Prostate gland (tissue), 2 donors: ENCODE data around the gene RBP5. TPM values are rescaled to one million over a fixed set of nuclear protein-coding genes. Genes with fewer than 3 reads are reported as not detected.

ENCODE experiments used
- DNase-seq: peaks from one replicate; pipeline ENCODE4 v3.0.0-alpha.2; 2019; ENCODE audit warnings: low spot score
- H3K27ac ChIP-seq, 2 donors: fragments of 200-600 bp; sonication (generic); 2 replicates each; pipeline ENCODE4 v1.5.1; 2017 to 2019
- H3K27me3 ChIP-seq: fragments of 200-600 bp; sonication (generic); replicated peaks from 2 replicates; pipeline ENCODE4 v1.5.1; 2019; ENCODE audit not compliant: insufficient read depth
- H3K36me3 ChIP-seq, 2 donors: fragments of 200-600 bp; sonication (generic); 1 replicate in 1 of 2; 2 replicates in 1 of 2; pipeline versions ENCODE4 v1.5.1 to v1.8.1; 2017 to 2019
- H3K4me1 ChIP-seq: fragments of 200-600 bp; sonication (generic); replicated peaks from 2 replicates; pipeline ENCODE4 v1.5.1; 2019
- H3K4me3 ChIP-seq, 2 donors: fragments of 200-600 bp; sonication (generic); 2 replicates each; pipeline ENCODE4 v1.5.1; 2017 to 2019
- H3K9me3 ChIP-seq: fragments of 200-600 bp; sonication (generic); 2 replicates; pipeline ENCODE4 v1.5.1; 2017
- CTCF ChIP-seq, 4 experiments: fragments of 200-600 bp in 2 of 4; fragments of 450-650 bp in 2 of 4; sonication (generic) in 2 of 4; IDR thresholded peaks; 1 replicate in 3 of 4; 2 replicates in 1 of 4; pipeline ENCODE4 v1.5.1; 2016 to 2019; ENCODE audit warnings: antibody characterized with exemption in 4 of 4, mild to moderate bottlenecking in 2 of 4, moderate library complexity in 2 of 4
- POLR2A ChIP-seq: fragments of 450-650 bp; IDR thresholded peaks from one replicate; pipeline ENCODE4 v1.6.1; 2016; ENCODE audit warnings: antibody characterized with exemption, mild to moderate bottlenecking
- POLR2AphosphoS5 ChIP-seq: sonication (generic); formaldehyde crosslinking; IDR thresholded peaks from one replicate; pipeline ENCODE4 v1.6.1; 2017; ENCODE audit warnings: antibody characterized with exemption
- WGBS: methylation state at CpG from one replicate; pipeline ENCODE4 v1.1.5; 2018; 5-methylcytosine and 5-hydroxymethylcytosine counted together
- intact Hi-C: fragments of 100-400 bp; cut with DNase I; formaldehyde crosslinking; loops from one replicate; pipeline ENCODE4 v1.14.2; 2022
- total RNA-seq, 2 donors: library from RNA; depleted of rRNA; stranded (reverse); fragments of >200 nt; gene quantifications; one replicate each; pipeline ENCODE4 v1.1.0, GENCODE V29; 2016

The RBP5 gene
- total RNA-seq, 2 donors from 2014 or later = 2.4 to 3.5 TPM

DNA sequence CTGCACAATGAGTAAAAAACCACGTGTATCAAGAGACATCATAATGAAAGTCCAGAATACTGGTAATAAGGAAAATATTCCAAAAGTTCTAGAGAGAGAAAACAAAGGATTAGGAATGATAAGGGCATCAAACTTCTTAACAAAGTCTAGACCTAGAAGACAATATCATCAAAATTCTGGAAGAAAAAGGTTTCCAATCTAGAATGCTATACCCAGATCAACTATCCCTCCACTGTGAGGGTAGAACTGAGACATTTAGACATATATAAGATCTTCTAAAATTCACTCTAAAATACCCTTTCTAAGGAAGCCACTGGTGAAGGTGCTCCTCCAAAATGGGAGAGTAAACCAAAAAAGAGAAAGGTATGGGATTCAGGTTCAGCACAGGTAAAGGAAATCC, 22.6 kb downstream of the RBP5 start:
- Histone ChIP-seq H3K27ac (no peak overlapping the region), H3K4me3 (no peak overlapping the region), H3K9me3 (no peaks in the 10 kb centered on the region), H3K4me1 (no peaks in the 10 kb centered on the region), H3K27me3 (no peaks in the 10 kb centered on the region), H3K36me3 (no peaks in the 10 kb centered on the region)
- intact Hi-C loops = no loop called here
- WGBS = 94% methylated on average over 1 of the region's 1 CpG
- no peak for TF ChIP-seq CTCF (IDR thresholded peaks at IDR 0.05)
- no peak for TF ChIP-seq POLR2A
- no peak for TF ChIP-seq POLR2AphosphoS5
- no peak for DNase-seq

GRCh38 chr12:7103837-7104584, 24.7 kb downstream of the RBP5 start:
- TF ChIP-seq CTCF (IDR thresholded peaks at IDR 0.05) = no peak
- intact Hi-C loops = no loop called here
- no peaks in the 10 kb centered on the region for H3K4me1 ChIP-seq
- no peaks in the 10 kb centered on the region for H3K36me3 ChIP-seq
- H3K9me3 ChIP-seq = no peaks in the 10 kb centered on the region
- H3K27me3 ChIP-seq = no peaks in the 10 kb centered on the region
- DNase-seq = no peak
- H3K4me3 ChIP-seq = no peak overlapping the region
- 92% methylated on average over 14 of the region's 14 CpGs for WGBS
- H3K27ac ChIP-seq = no peak overlapping the region

- no peak for TF ChIP-seq CTCF (IDR thresholded peaks at IDR 0.05)
- TF ChIP-seq POLR2AphosphoS5 = no peak
- no peak for TF ChIP-seq POLR2A
- Histone ChIP-seq H3K27me3 (no peaks in the 10 kb centered on the region), H3K9me3 (no peaks in the 10 kb centered on the region), H3K36me3 (no peaks in the 10 kb centered on the region), H3K4me3 (no peak overlapping the region), H3K27ac (no peak overlapping the region), H3K4me1 (no peaks in the 10 kb centered on the region)
- DNase-seq = no peak
- WGBS = 79% methylated on average over 3 of the region's 3 CpGs
- intact Hi-C loops = no loop called here
These were observed 26.1 kb downstream of the RBP5 start for GRCh38 chr12:7102582-7102981.

GRCh38 chr12:7101694-7102131, 27.0 kb downstream of the RBP5 start:
- Histone ChIP-seq H3K4me3 (no peak overlapping the region), H3K27ac (no peak overlapping the region), H3K36me3 (no peaks in the 10 kb centered on the region), H3K27me3 (no peaks in the 10 kb centered on the region), H3K4me1 (no peaks in the 10 kb centered on the region), H3K9me3 (no peaks in the 10 kb centered on the region)
- WGBS = 77% methylated on average over 10 of the region's 10 CpGs
- intact Hi-C loops = no loop called here
- DNase-seq = no peak
- TF ChIP-seq POLR2AphosphoS5 = no peak
- no peak for TF ChIP-seq CTCF (IDR thresholded peaks at IDR 0.05)
- no peak for TF ChIP-seq POLR2A

GRCh38 chr12:7101047-7101693, 27.5 kb downstream of the RBP5 start:
- H3K36me3 ChIP-seq = no peaks in the 10 kb centered on the region
- no peaks in the 10 kb centered on the region for H3K4me1 ChIP-seq
- no peak overlapping the region for H3K27ac ChIP-seq
- H3K27me3 ChIP-seq = no peaks in the 10 kb centered on the region
- intact Hi-C loops = no loop called here
- no peaks in the 10 kb centered on the region for H3K9me3 ChIP-seq
- no peak for TF ChIP-seq POLR2AphosphoS5
- no peak for TF ChIP-seq CTCF (IDR thresholded peaks at IDR 0.05)
- TF ChIP-seq POLR2A = no peak
- DNase-seq = no peak
- no peak overlapping the region for H3K4me3 ChIP-seq
- 89% methylated on average over 4 of the region's 4 CpGs for WGBS
